T-cell (primary cell): ENCODE results near the gene SLC15A4. TPM values are rescaled to one million over a fixed set of nuclear protein-coding genes. Genes with fewer than 3 reads are reported as not detected.

Experiments
- ATAC-seq, 4 experiments: fragments of 200-7000 bp in 3 of 4; fragments of 150-1000 bp in 1 of 4; cut with Tn5 transposase; replicated peaks in 1 of 4; 1 replicate in 3 of 4; 2 replicates in 1 of 4; pipeline ENCODE4 v1.10.0; 2021; ENCODE audit warnings: moderate library complexity in 3 of 4, mild to moderate bottlenecking in 2 of 4, moderate number of reproducible peaks in 1 of 4
- CTCF ChIA-PET, 2 donors: fragments of 300-600 bp; sonication (Branson Sonifier 250); formaldehyde crosslinking; loops; one replicate each; lab custom pipeline; 2022; ENCODE audit warnings: antibody characterized with exemption in 2 of 2; lab: Charles Lee
- POLR2A ChIA-PET, 2 donors: fragments of 300-600 bp; sonication (Branson Sonifier 250); formaldehyde crosslinking; loops; one replicate each; lab custom pipeline; 2022; ENCODE audit warnings: antibody characterized with exemption in 2 of 2; lab: Charles Lee
- DNase-seq, 35 experiments: peaks; one replicate each; pipeline versions ENCODE4 v3.0.0 to v3.0.0-alpha.2; 2013 to 2023
- H3K27ac ChIP-seq: one replicate; pipeline ENCODE4 v1.5.1; 2013; ENCODE audit warnings: low read length
- H3K27me3 ChIP-seq, 2 experiments: replicated peaks in 1 of 2; 1 replicate in 1 of 2; 2 replicates in 1 of 2; pipeline versions ENCODE4 v1.6.1 to v1.7.0; 2013; ENCODE audit warnings: low read length in 1 of 2, mixed read lengths in 1 of 2; ENCODE audit not compliant: control insufficient read depth in 2 of 2, insufficient read depth in 2 of 2; ENCODE audit errors: extremely low read depth in 1 of 2
- H3K36me3 ChIP-seq, 2 donors: 1 replicate in 1 of 2; 2 replicates in 1 of 2; pipeline versions ENCODE4 v1.6.1 to v1.7.0; 2013; ENCODE audit warnings: low read length in 1 of 2; ENCODE audit not compliant: control insufficient read depth in 2 of 2, insufficient read depth in 1 of 2; ENCODE audit errors: extremely low read depth in 1 of 2
- H3K4me1 ChIP-seq, 2 experiments: 1 replicate in 1 of 2; 2 replicates in 1 of 2; pipeline versions ENCODE4 v1.6.1 to v1.7.0; 2013; ENCODE audit warnings: low read length in 2 of 2, mixed read lengths in 1 of 2; ENCODE audit not compliant: insufficient read depth in 2 of 2, control insufficient read depth in 1 of 2; ENCODE audit errors: extremely low read depth in 1 of 2
- H3K4me3 ChIP-seq, 2 donors: 1 replicate in 1 of 2; 2 replicates in 1 of 2; pipeline versions ENCODE4 v1.5.1 to v1.7.0; 2013; ENCODE audit warnings: mild to moderate bottlenecking in 2 of 2, low read length in 1 of 2, moderate library complexity in 1 of 2; ENCODE audit not compliant: control insufficient read depth in 1 of 2; ENCODE audit errors: extremely low read depth in 1 of 2
- H3K9me3 ChIP-seq: 2 replicates; pipeline ENCODE4 v1.7.0; 2013
- H3K27ac Mint-ChIP-seq, 2 donors: one replicate each; pipeline ENCODE4 v1.8.0; 2020 to 2021; ENCODE audit warnings: mild to moderate bottlenecking in 2 of 2, mixed read lengths in 2 of 2
- H3K27me3 Mint-ChIP-seq, 2 donors: one replicate each; pipeline ENCODE4 v1.8.0; 2021 to 2022; ENCODE audit warnings: mixed read lengths in 2 of 2
- H3K36me3 Mint-ChIP-seq: one replicate; pipeline ENCODE4 v1.8.0; 2021; ENCODE audit warnings: mixed read lengths
- H3K4me1 Mint-ChIP-seq, 3 donors: one replicate each; pipeline ENCODE4 v1.8.0; 2020 to 2022; ENCODE audit warnings: mixed read lengths in 3 of 3, mild to moderate bottlenecking in 1 of 3
- H3K4me3 Mint-ChIP-seq, 3 donors: one replicate each; pipeline ENCODE4 v1.8.0; 2020 to 2022; ENCODE audit warnings: mild to moderate bottlenecking in 3 of 3, mixed read lengths in 3 of 3, moderate library complexity in 3 of 3
- H3K9me3 Mint-ChIP-seq, 3 donors: one replicate each; pipeline ENCODE4 v1.8.0; 2020 to 2022; ENCODE audit warnings: mixed read lengths in 3 of 3
- WGBS: methylation state at CpG from one replicate; pipeline ENCODE4 v1.1.5; 2013; ENCODE audit warnings: missing lambda C conversion rate; ENCODE audit not compliant: insufficient coverage; 5-methylcytosine and 5-hydroxymethylcytosine counted together
- total RNA-seq, 35 experiments: library from RNA in 6 of 35; stranded (reverse) in 6 of 35; fragments of 120-200 nt in 1 of 35; gene quantifications; one replicate each; pipeline versions ENCODE4 v1.2.1 to v1.2.4 and lab custom pipeline; 2013 to 2026

SLC15A4 gene
- total RNA-seq, 5 donors from 2014 or later (not counting 1 experiment from before 2014, with no cell fraction given) = 17.6 to 31.0 (median 20.9) TPM

GRCh38 chr12:128797119-128798118 lies 26.3 kb downstream of the SLC15A4 start:
- ChIA-PET CTCF (no interaction called here), POLR2A (no interaction called here)
- H3K27ac ChIP-seq = peak overlapping the region; percentile 95
- Mint-ChIP-seq H3K27me3 (no peaks in the 10 kb centered on the region), H3K36me3 (peaks cover 77% of the 10 kb centered on the region), H3K9me3 (no peaks in the 10 kb centered on the region), H3K27ac (peak overlapping the region; percentile 66 to 82), H3K4me1 (peaks cover 14 to 52% (median 41%) of the 10 kb centered on the region in 3 donors), H3K4me3 (no peak overlapping the region)
- peak in 9 of 35 experiments; percentile 30 to 61 (median 40) for DNase-seq
- H3K9me3 ChIP-seq = no peaks in the 10 kb centered on the region
- ATAC-seq = peak in 2 of 4 experiments; percentile 37 to 65
- 81% methylated on average over 10 of the region's 20 CpGs for WGBS
- peaks cover 8 to 58% of the 10 kb centered on the region in 2 donors for H3K36me3 ChIP-seq
- no peaks in the 10 kb centered on the region for H3K27me3 ChIP-seq
- H3K4me3 ChIP-seq = no peak overlapping the region
- H3K4me1 ChIP-seq = peaks cover 0 to 57% of the 10 kb centered on the region in 2 experiments

GRCh38 chr12:128796439-128797118 lies 27.2 kb downstream of the SLC15A4 start:
- H3K36me3 Mint-ChIP-seq = peaks cover 84% of the 10 kb centered on the region
- DNase-seq = peak in 4 of 35 experiments; percentile 19 to 61 (median 27)
- H3K4me3 Mint-ChIP-seq = peak overlapping the region in 1 of 3 donors; percentile 38

GRCh38 chr12:128795530-128796361 lies 28.0 kb downstream of the SLC15A4 start:
- peak overlapping the region; percentile 95 for H3K27ac ChIP-seq
- Mint-ChIP-seq H3K4me3 (peak overlapping the region in 1 of 3 donors; percentile 0), H3K9me3 (no peaks in the 10 kb centered on the region), H3K36me3 (peaks cover 82% of the 10 kb centered on the region), H3K4me1 (peaks cover 12 to 55% (median 41%) of the 10 kb centered on the region in 3 donors), H3K27ac (peak overlapping the region; percentile 44 to 82), H3K27me3 (no peaks in the 10 kb centered on the region)
- POLR2A ChIA-PET = no interaction called here
- peaks cover 10 to 51% of the 10 kb centered on the region in 2 donors for H3K36me3 ChIP-seq
- CTCF ChIA-PET = interaction anchor here (1.2 to 1.5 kb wide), 2 partner anchors 13 to 151 kb away, joined by 3 to 4 read pairs; no protein-coding TSS in a partner anchor
- no peak overlapping the region for H3K4me3 ChIP-seq
- no peaks in the 10 kb centered on the region for H3K27me3 ChIP-seq
- H3K4me1 ChIP-seq = peaks cover 0 to 67% of the 10 kb centered on the region in 2 experiments
- DNase-seq = no peak
- 81% methylated on average over 21 of the region's 30 CpGs for WGBS
- no peaks in the 10 kb centered on the region for H3K9me3 ChIP-seq
- ATAC-seq = no peak

More at GRCh38 chr12:128796439-128797118, 27.2 kb downstream of the SLC15A4 start:
- H3K4me1 Mint-ChIP-seq = peaks cover 12 to 52% (median 41%) of the 10 kb centered on the region in 3 donors
- Histone ChIP-seq H3K27me3 (no peaks in the 10 kb centered on the region), H3K4me1 (peaks cover 0 to 63% of the 10 kb centered on the region in 2 experiments), H3K9me3 (no peaks in the 10 kb centered on the region), H3K27ac (peak overlapping the region; percentile 95), H3K36me3 (peaks cover 8 to 58% of the 10 kb centered on the region in 2 donors), H3K4me3 (no peak overlapping the region)
- 83% methylated on average over 19 of the region's 19 CpGs for WGBS
- H3K27ac Mint-ChIP-seq = peak overlapping the region; percentile 6 to 82
- POLR2A ChIA-PET = no interaction called here
- ATAC-seq = peak in 2 of 4 experiments; percentile 27 to 64
- CTCF ChIA-PET = interaction anchor here in 1 of 2 donors (0.6 to 1.5 kb wide), 2 partner anchors 123 to 152 kb away, joined by 3 to 4 read pairs; no protein-coding TSS in a partner anchor
- no peaks in the 10 kb centered on the region for H3K9me3 Mint-ChIP-seq
- no peaks in the 10 kb centered on the region for H3K27me3 Mint-ChIP-seq

- peak overlapping the region; percentile 59 to 79 for H3K27ac Mint-ChIP-seq
- H3K4me3 Mint-ChIP-seq = peak overlapping the region in 1 of 3 donors; percentile 16
- Histone ChIP-seq H3K27ac (peak overlapping the region; percentile 95), H3K9me3 (no peaks in the 10 kb centered on the region), H3K4me3 (no peak overlapping the region), H3K27me3 (no peaks in the 10 kb centered on the region), H3K36me3 (peaks cover 11 to 42% of the 10 kb centered on the region in 2 donors), H3K4me1 (peaks cover 0 to 67% of the 10 kb centered on the region in 2 experiments)
- 64% methylated on average over 15 of the region's 20 CpGs for WGBS
- H3K4me1 Mint-ChIP-seq = peaks cover 12 to 55% (median 41%) of the 10 kb centered on the region in 3 donors
- ChIA-PET POLR2A (no interaction called here), CTCF (interaction anchor here (1.1 to 1.2 kb wide), 3 partner anchors 12 to 17 kb away, joined by 3 to 5 read pairs (median 3); no protein-coding TSS in a partner anchor)
- ATAC-seq = peak in 3 of 4 experiments; percentile 9 to 53 (median 27)
- peak in 22 of 35 experiments; percentile 11 to 71 (median 31) for DNase-seq
- H3K36me3 Mint-ChIP-seq = peaks cover 74% of the 10 kb centered on the region
- H3K27me3 Mint-ChIP-seq = no peaks in the 10 kb centered on the region
- H3K9me3 Mint-ChIP-seq = no peaks in the 10 kb centered on the region
These were observed 28.9 kb downstream of the SLC15A4 start for GRCh38 chr12:128794661-128795529.

- H3K27ac Mint-ChIP-seq = peak overlapping the region in 1 of 2 donors; percentile 73
- no peak for ATAC-seq
- peak overlapping the region; percentile 95 for H3K27ac ChIP-seq
- no peaks in the 10 kb centered on the region for H3K9me3 Mint-ChIP-seq
- peaks cover 12 to 58% (median 41%) of the 10 kb centered on the region in 3 donors for H3K4me1 Mint-ChIP-seq
- no peak overlapping the region for H3K4me3 ChIP-seq
- H3K36me3 ChIP-seq = peaks cover 11 to 31% of the 10 kb centered on the region in 2 donors
- H3K4me3 Mint-ChIP-seq = no peak overlapping the region
- no peak for DNase-seq
- CTCF ChIA-PET = interaction anchor here (0.6 to 1.2 kb wide), 4 partner anchors 11 to 1253 kb away, joined by 3 to 5 read pairs (median 3); no protein-coding TSS in a partner anchor
- H3K36me3 Mint-ChIP-seq = peaks cover 63% of the 10 kb centered on the region
- no peaks in the 10 kb centered on the region for H3K27me3 ChIP-seq
- H3K4me1 ChIP-seq = peaks cover 0 to 67% of the 10 kb centered on the region in 2 experiments
- H3K27me3 Mint-ChIP-seq = no peaks in the 10 kb centered on the region
- H3K9me3 ChIP-seq = no peaks in the 10 kb centered on the region
- 94% methylated on average over 6 of the region's 6 CpGs for WGBS
- POLR2A ChIA-PET = no interaction called here
These were observed 30.1 kb downstream of the SLC15A4 start for GRCh38 chr12:128793701-128794100.
